ENCODE results near the gene SLX9. TPM values are rescaled to one million over a fixed set of nuclear protein-coding genes. Genes with fewer than 3 reads are reported as not detected.

SLX9 gene
- total and polyA plus RNA-seq, 2 donors (not counting 1 experiment from before 2014, with no cell fraction given) = 11.7 to 15.9 TPM

DNA sequence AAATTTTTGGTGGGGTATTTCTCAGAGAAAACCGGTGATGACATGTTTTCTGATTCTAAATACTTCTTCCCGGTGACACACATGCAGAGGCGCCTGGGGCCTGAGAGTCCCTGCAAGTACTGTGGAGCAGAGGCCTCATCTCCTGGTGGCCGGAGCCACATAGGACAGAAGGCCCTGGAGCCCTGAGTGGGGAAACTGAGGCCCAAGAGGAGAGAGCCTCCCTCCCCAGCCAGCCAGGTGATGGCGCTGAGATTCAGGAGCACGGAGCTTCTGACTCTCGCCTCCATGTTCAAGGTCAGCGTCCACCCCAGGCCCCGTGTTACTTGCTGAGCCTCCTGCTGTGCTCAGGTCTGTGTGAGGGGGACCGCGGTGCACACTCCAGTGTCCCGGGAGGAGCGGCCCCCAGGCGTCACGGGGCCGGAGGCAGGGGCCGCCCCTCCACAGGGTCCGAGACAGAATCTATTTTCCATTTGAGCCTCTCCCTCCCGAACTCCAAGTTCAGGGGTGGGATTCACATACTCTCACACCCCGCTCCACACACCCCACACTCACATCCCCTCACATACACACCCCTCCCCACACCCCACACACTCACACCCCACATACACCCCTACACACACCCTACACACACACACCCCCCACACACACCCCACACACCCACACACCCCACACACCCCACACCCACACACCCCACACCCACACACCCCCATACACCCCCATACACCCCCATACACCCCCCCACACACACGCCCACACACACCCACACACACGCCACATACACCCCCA, 43.8 kb downstream of the SLX9 start:
- H3K36me3 ChIP-seq (replicated peaks in 1 of 2; ENCODE audit: control extremely low read depth in 1 of 2, control insufficient read depth in 1 of 2, extremely low read depth in 1 of 2, insufficient read depth in 2 of 2, low read length in 1 of 2) = no peaks in the 10 kb centered on the region
- Mint-ChIP-seq H3K4me1 (no peaks in the 10 kb centered on the region), H3K4me3 (no peak overlapping the region), H3K27ac (no peak overlapping the region), H3K9me3 (ENCODE audit: insufficient read depth) (no peaks in the 10 kb centered on the region), H3K27me3 (no peaks in the 10 kb centered on the region)
- no peak overlapping the region for H3K9ac ChIP-seq (ENCODE audit: low read length)
- H4K20me1 ChIP-seq (ENCODE audit: control insufficient read depth, insufficient read depth, low read length, poor library complexity, severe bottlenecking) = no peaks in the 10 kb centered on the region
- no peaks in the 10 kb centered on the region for H3K4me1 ChIP-seq (ENCODE audit: control insufficient read depth in 2 of 2, insufficient read depth in 2 of 2, low read length in 2 of 2)
- no peak overlapping the region for H2AFZ ChIP-seq (ENCODE audit: insufficient read depth, low read depth, low read length, poor library complexity, severe bottlenecking)
- H3K9me3 ChIP-seq (ENCODE audit: control extremely low read depth in 1 of 3, control insufficient read depth in 2 of 3, insufficient read depth in 1 of 3, low read length in 2 of 3) = peaks cover 0 to 3% (median 0%) of the 10 kb centered on the region in 3 donors
- H3K27ac ChIP-seq (ENCODE audit: low read length in 2 of 2) = no peak overlapping the region
- H3K27me3 ChIP-seq (replicated peaks in 1 of 4; ENCODE audit: control extremely low read depth in 1 of 4, control insufficient read depth in 3 of 4, insufficient read depth in 4 of 4, low read length in 3 of 4) = no peaks in the 10 kb centered on the region
- TF ChIP-seq EZH2 (IDR thresholded peaks at IDR 0.05; ENCODE audit: borderline replicate concordance, insufficient read depth, low read depth, low read length, poor library complexity, severe bottlenecking) = no peak
- TF ChIP-seq, protein P1, sequence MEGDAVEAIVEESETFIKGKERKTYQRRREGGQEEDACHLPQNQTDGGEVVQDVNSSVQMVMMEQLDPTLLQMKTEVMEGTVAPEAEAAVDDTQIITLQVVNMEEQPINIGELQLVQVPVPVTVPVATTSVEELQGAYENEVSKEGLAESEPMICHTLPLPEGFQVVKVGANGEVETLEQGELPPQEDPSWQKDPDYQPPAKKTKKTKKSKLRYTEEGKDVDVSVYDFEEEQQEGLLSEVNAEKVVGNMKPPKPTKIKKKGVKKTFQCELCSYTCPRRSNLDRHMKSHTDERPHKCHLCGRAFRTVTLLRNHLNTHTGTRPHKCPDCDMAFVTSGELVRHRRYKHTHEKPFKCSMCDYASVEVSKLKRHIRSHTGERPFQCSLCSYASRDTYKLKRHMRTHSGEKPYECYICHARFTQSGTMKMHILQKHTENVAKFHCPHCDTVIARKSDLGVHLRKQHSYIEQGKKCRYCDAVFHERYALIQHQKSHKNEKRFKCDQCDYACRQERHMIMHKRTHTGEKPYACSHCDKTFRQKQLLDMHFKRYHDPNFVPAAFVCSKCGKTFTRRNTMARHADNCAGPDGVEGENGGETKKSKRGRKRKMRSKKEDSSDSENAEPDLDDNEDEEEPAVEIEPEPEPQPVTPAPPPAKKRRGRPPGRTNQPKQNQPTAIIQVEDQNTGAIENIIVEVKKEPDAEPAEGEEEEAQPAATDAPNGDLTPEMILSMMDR (IDR thresholded peaks at IDR 0.05) = no peak
- ATAC-seq (ENCODE audit: low read depth) = no peak
- no peaks in the 10 kb centered on the region for H3K79me2 ChIP-seq (ENCODE audit: control insufficient read depth, insufficient read depth, low read length)
- H3K4me2 ChIP-seq (replicated peaks; ENCODE audit: low read depth, low read length, poor library complexity, severe bottlenecking) = no peak overlapping the region
- DNase-seq = no peak
- 95% methylated on average over 20 of the region's 22 CpGs for WGBS (ENCODE audit: insufficient coverage)
- H3K4me3 ChIP-seq (ENCODE audit: control extremely low read depth in 1 of 5, extremely low read depth in 1 of 5, insufficient read depth in 1 of 5, low read depth in 2 of 5, low read length in 4 of 5) = no peak overlapping the region
- intact Hi-C loops (cut with micrococcal nuclease) = no loop called here
- ChIA-PET POLR2A (no interaction called here), CTCF (no interaction called here)

DNA sequence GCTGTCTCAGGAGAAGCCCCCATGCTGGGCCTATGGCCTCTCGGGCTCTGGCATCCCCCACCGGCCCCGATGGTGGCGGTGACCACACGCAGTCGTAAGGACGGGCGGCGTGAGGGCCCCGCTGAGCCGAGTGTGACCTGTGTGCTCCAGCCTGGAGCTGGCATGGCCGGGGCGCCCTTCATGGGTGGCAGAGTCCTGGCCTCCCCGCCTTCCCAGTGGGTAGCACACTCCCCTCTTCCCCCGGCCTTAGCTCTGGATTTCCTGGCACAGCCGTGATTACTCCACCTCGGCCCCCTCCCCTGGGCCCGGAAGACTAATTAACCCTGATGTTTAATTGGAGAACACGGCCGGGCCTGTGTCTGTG, 44.6 kb downstream of the SLX9 start:
- peaks cover 4 to 7% of the 10 kb centered on the region in 2 donors for H3K4me1 ChIP-seq (ENCODE audit: control insufficient read depth in 2 of 2, insufficient read depth in 2 of 2, low read length in 2 of 2)
- no peaks in the 10 kb centered on the region for H3K27me3 ChIP-seq (replicated peaks in 1 of 4; ENCODE audit: control extremely low read depth in 1 of 4, control insufficient read depth in 3 of 4, insufficient read depth in 4 of 4, low read length in 3 of 4)
- peaks cover 3% of the 10 kb centered on the region for H3K27me3 Mint-ChIP-seq
- H3K9ac ChIP-seq (ENCODE audit: low read length) = no peak overlapping the region
- no peaks in the 10 kb centered on the region for H3K79me2 ChIP-seq (ENCODE audit: control insufficient read depth, insufficient read depth, low read length)
- CTCF ChIA-PET = interaction anchor here (0.7 kb wide), 1 partner anchor 144 kb away, joined by 4 read pairs; no protein-coding TSS in a partner anchor
- no peak overlapping the region for H3K4me2 ChIP-seq (replicated peaks; ENCODE audit: low read depth, low read length, poor library complexity, severe bottlenecking)
- DNase-seq (no peak), ATAC-seq (ENCODE audit: low read depth) (no peak)
- no peaks in the 10 kb centered on the region for H4K20me1 ChIP-seq (ENCODE audit: control insufficient read depth, insufficient read depth, low read length, poor library complexity, severe bottlenecking)
- H3K4me3 Mint-ChIP-seq = no peak overlapping the region
- no peak overlapping the region for H3K27ac Mint-ChIP-seq
- no peak overlapping the region for H3K4me3 ChIP-seq (ENCODE audit: control extremely low read depth in 1 of 5, extremely low read depth in 1 of 5, insufficient read depth in 1 of 5, low read depth in 2 of 5, low read length in 4 of 5)
- TF ChIP-seq, protein P1 (IDR thresholded peaks at IDR 0.05) = no peak
- no peak for TF ChIP-seq EZH2 (IDR thresholded peaks at IDR 0.05; ENCODE audit: borderline replicate concordance, insufficient read depth, low read depth, low read length, poor library complexity, severe bottlenecking)
- H2AFZ ChIP-seq (ENCODE audit: insufficient read depth, low read depth, low read length, poor library complexity, severe bottlenecking) = no peak overlapping the region
- no peak overlapping the region for H3K27ac ChIP-seq (ENCODE audit: low read length in 2 of 2)
- H3K36me3 ChIP-seq (replicated peaks in 1 of 2; ENCODE audit: control extremely low read depth in 1 of 2, control insufficient read depth in 1 of 2, extremely low read depth in 1 of 2, insufficient read depth in 2 of 2, low read length in 1 of 2) = no peaks in the 10 kb centered on the region
- H3K9me3 Mint-ChIP-seq (ENCODE audit: insufficient read depth) = no peaks in the 10 kb centered on the region
- POLR2A ChIA-PET = no interaction called here
- H3K4me1 Mint-ChIP-seq = peaks cover 2% of the 10 kb centered on the region
- H3K9me3 ChIP-seq (ENCODE audit: control extremely low read depth in 1 of 3, control insufficient read depth in 2 of 3, insufficient read depth in 1 of 3, low read length in 2 of 3) = peaks cover 0 to 3% (median 0%) of the 10 kb centered on the region in 3 donors
- intact Hi-C loops (cut with micrococcal nuclease) = no loop called here
- WGBS (ENCODE audit: insufficient coverage) = 83% methylated on average over 20 of the region's 20 CpGs
